Hepatocyte (in vitro differentiated cells): ENCODE data around the gene ADAR. TPM values are rescaled to one million over a fixed set of nuclear protein-coding genes. Genes with fewer than 3 reads are reported as not detected.
A peak's percentile ranks its signal among the peaks of the same experiment; 100 is the strongest.

Source experiments
- DNase-seq: peaks from one replicate; pipeline ENCODE4 v3.0.0-alpha.2; 2016; ENCODE audit warnings: low spot score
- H2AFZ ChIP-seq: fragments of 200-600 bp; sonication (generic); 2 replicates; pipeline ENCODE4 v1.6.0; 2016; ENCODE audit warnings: antibody characterized with exemption, mild to moderate bottlenecking
- H3K27ac ChIP-seq: fragments of 200-600 bp; sonication (generic); 2 replicates; pipeline ENCODE4 v1.5.1; 2016; ENCODE audit warnings: mild to moderate bottlenecking
- H3K27me3 ChIP-seq: fragments of 200-600 bp; sonication (generic); 2 replicates; pipeline ENCODE4 v1.6.1; 2016
- H3K36me3 ChIP-seq: fragments of 200-600 bp; sonication (generic); replicated peaks from 2 replicates; pipeline ENCODE4 v1.5.1; 2016; ENCODE audit warnings: low read depth; ENCODE audit not compliant: insufficient read depth
- H3K4me1 ChIP-seq: fragments of 200-600 bp; sonication (generic); 2 replicates; pipeline ENCODE4 v1.5.1; 2016; ENCODE audit warnings: mild to moderate bottlenecking, moderate library complexity; ENCODE audit not compliant: insufficient read depth
- H3K4me2 ChIP-seq: fragments of 200-600 bp; sonication (generic); 2 replicates; pipeline ENCODE4 v1.6.0; 2016
- H3K4me3 ChIP-seq: fragments of 200-600 bp; sonication (generic); 2 replicates; pipeline ENCODE4 v1.5.1; 2016; ENCODE audit warnings: mild to moderate bottlenecking
- H3K79me2 ChIP-seq: fragments of 200-600 bp; sonication (generic); 2 replicates; pipeline ENCODE4 v1.6.0; 2017; ENCODE audit warnings: mild to moderate bottlenecking
- H3K9me2 ChIP-seq: fragments of 200-600 bp; sonication (generic); replicated peaks from 2 replicates; pipeline ENCODE4 v1.6.0; 2017; ENCODE audit warnings: mild to moderate bottlenecking; ENCODE audit not compliant: insufficient read depth
- H3K9me3 ChIP-seq: fragments of 200-600 bp; sonication (generic); 2 replicates; pipeline ENCODE4 v1.5.1; 2016; ENCODE audit warnings: low read depth, mild to moderate bottlenecking
- H4K20me1 ChIP-seq: fragments of 200-600 bp; sonication (generic); 2 replicates; pipeline ENCODE4 v1.6.0; 2016; ENCODE audit warnings: mild to moderate bottlenecking; ENCODE audit not compliant: insufficient read depth, poor library complexity, severe bottlenecking
- CTCF ChIP-seq: fragments of 200-600 bp; sonication (generic); IDR thresholded peaks from 2 replicates; pipeline ENCODE4 v1.5.1; 2016; ENCODE audit warnings: antibody characterized with exemption, mild to moderate bottlenecking; ENCODE audit not compliant: poor library complexity
- EZH2 ChIP-seq: fragments of 200-600 bp; sonication (generic); IDR thresholded peaks from 2 replicates; pipeline ENCODE4 v1.6.1; 2016; ENCODE audit warnings: antibody characterized with exemption, mild to moderate bottlenecking, borderline replicate concordance
- EZH2phosphoT487 ChIP-seq: fragments of 200-600 bp; sonication (generic); IDR thresholded peaks from one replicate; pipeline ENCODE4 v1.6.1; 2018; ENCODE audit warnings: antibody characterized with exemption, mild to moderate bottlenecking, low read depth, moderate library complexity; ENCODE audit not compliant: unreplicated experiment, severe bottlenecking
- WGBS: methylation state at CpG from one replicate; pipeline ENCODE4 v1.1.6; 2016; ENCODE audit warnings: low lambda C conversion rate; ENCODE audit errors: missing lambda C conversion rate; 5-methylcytosine and 5-hydroxymethylcytosine counted together
- polyA plus RNA-seq: library from polyadenylated mRNA; unstranded; fragments of >200 nt; fragmentation: Nextera tagmentation; extraction: Ambion mirVana; gene quantifications from 2 replicates; pipeline ENCODE4 v1.2.1, GENCODE V29; 2016
- total RNA-seq: library from RNA; depleted of rRNA; stranded (reverse); fragments of >200 nt; gene quantifications from 2 replicates; pipeline ENCODE4 v1.2.3, GENCODE V29; 2014

The ADAR gene
- total and polyA plus RNA-seq, 2 experiments from 2014 or later, result 57.4 to 104 TPM

DNA sequence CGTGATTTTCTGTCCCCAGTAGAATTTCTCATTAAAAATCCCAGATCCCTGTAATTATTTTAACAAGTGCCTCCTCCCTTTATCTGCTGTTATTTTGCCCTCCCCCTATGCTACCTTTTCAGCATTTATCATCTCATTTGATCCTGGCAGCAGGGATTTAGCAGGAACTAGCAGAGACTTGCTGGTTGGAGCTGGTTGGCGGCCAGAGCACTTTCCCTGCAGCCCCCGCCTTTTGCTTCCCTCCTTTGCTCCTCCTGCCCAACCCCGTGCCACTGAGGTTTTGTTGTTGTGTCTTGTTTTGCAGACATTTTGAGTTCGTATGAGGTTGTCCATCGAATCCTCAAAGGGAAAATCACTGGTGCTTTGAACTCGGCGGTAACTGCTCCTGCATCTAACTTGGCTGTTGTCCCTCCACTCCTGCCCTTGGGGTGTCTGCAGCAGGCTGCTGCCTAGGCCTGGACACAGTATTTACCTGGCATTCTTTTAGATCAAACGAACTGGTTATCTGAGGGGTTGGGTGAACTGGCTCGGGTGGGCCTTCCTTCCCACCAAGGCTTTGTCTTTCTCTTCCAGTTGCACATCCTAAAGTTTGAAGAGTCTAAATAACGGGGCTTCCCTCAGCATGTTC is 60.8 kb downstream of the ADAR start:
- Histone ChIP-seq H3K27me3 (no peaks in the 10 kb centered on the region), H4K20me1 (peaks cover 3% of the 10 kb centered on the region), H3K4me2 (no peak overlapping the region), H3K27ac (peak overlapping the region; percentile 30), H3K36me3 (no peaks in the 10 kb centered on the region), H3K4me1 (peaks cover 6% of the 10 kb centered on the region), H2AFZ (no peak overlapping the region), H3K79me2 (no peaks in the 10 kb centered on the region), H3K9me2 (no peaks in the 10 kb centered on the region), H3K4me3 (no peak overlapping the region), H3K9me3 (no peaks in the 10 kb centered on the region)
- no peak for DNase-seq
- TF ChIP-seq EZH2 (no peak), EZH2phosphoT487 (no peak), CTCF (no peak)
- WGBS, result 61% methylated on average over 11 of the region's 11 CpGs

- DNase-seq, result peak; percentile 82
- H3K4me1 ChIP-seq, result peaks cover 6% of the 10 kb centered on the region
- peaks cover 3% of the 10 kb centered on the region for H4K20me1 ChIP-seq
- H3K4me3 ChIP-seq, result no peak overlapping the region
- no peaks in the 10 kb centered on the region for H3K9me2 ChIP-seq
- H3K27me3 ChIP-seq, result no peaks in the 10 kb centered on the region
- TF ChIP-seq EZH2 (no peak), EZH2phosphoT487 (no peak), CTCF (peak; percentile 69)
- no peaks in the 10 kb centered on the region for H3K79me2 ChIP-seq
- peak overlapping the region; percentile 30 for H3K27ac ChIP-seq
- 76% methylated on average over 13 of the region's 13 CpGs for WGBS
- no peak overlapping the region for H3K4me2 ChIP-seq
- H2AFZ ChIP-seq, result no peak overlapping the region
- no peaks in the 10 kb centered on the region for H3K36me3 ChIP-seq
- no peaks in the 10 kb centered on the region for H3K9me3 ChIP-seq
These were observed 61.5 kb downstream of the ADAR start for GRCh38 chr1:154546264-154547063.

DNA sequence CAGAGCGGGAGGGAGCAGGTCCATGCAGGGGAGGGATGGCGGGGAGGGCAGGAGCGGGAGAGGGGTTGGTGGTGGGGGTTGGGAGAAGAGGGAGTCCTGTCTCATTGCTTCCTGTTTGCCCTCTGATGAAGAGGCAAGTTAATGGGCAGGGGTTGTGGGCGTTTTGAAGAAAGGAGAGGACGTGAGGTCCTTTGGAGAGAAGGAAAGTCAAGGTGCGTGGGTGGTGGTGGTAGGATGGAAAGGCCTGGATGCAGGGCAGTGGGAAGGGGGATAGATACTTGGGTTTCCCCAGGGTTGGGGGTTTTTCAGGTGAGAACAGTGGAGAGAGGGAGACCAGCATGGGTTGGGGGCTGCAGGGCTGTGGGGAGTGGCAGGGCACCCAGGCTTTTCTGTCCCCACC is 66.8 kb downstream of the ADAR start:
- H3K79me2 ChIP-seq, result no peaks in the 10 kb centered on the region
- H3K27me3 ChIP-seq, result peaks cover 9% of the 10 kb centered on the region
- DNase-seq, result no peak
- no peaks in the 10 kb centered on the region for H3K9me2 ChIP-seq
- no peaks in the 10 kb centered on the region for H3K4me1 ChIP-seq
- H3K4me2 ChIP-seq, result no peak overlapping the region
- H3K36me3 ChIP-seq, result no peaks in the 10 kb centered on the region
- 42% methylated on average over 5 of the region's 6 CpGs for WGBS
- TF ChIP-seq EZH2, result no peak
- no peak for TF ChIP-seq CTCF
- TF ChIP-seq EZH2phosphoT487, result no peak
- no peaks in the 10 kb centered on the region for H4K20me1 ChIP-seq
- no peak overlapping the region for H3K4me3 ChIP-seq
- no peak overlapping the region for H3K27ac ChIP-seq
- H2AFZ ChIP-seq, result no peak overlapping the region
- H3K9me3 ChIP-seq, result no peaks in the 10 kb centered on the region
